Fibroblast of lung (primary cell): ENCODE results near the gene HGFAC. TPM values are rescaled to one million over a fixed set of nuclear protein-coding genes. Genes with fewer than 3 reads are reported as not detected.
"Not testable (repeated sequence)": the region's sequence is repeated elsewhere in the genome, so short reads cannot be mapped to it uniquely, and the experiment has no call there.

Source experiments
- DNase-seq, 2 donors: peaks; one replicate each; pipeline versions ENCODE4 v3.0.0 to v3.0.0-alpha.2; 2010; ENCODE audit warnings: low read depth in 2 of 2
- H2AFZ ChIP-seq: 2 replicates; pipeline ENCODE4 v1.5.1; 2012; ENCODE audit warnings: low read length, control low read depth, inconsistent platforms
- H3K27ac ChIP-seq: 2 replicates; pipeline ENCODE4 v1.5.1; 2011; ENCODE audit warnings: low read length, control low read depth; ENCODE audit not compliant: insufficient read depth
- H3K27me3 ChIP-seq: 2 replicates; pipeline ENCODE4 v1.5.1; 2011; ENCODE audit warnings: mild to moderate bottlenecking, low read length; ENCODE audit not compliant: control insufficient read depth, insufficient read depth
- H3K36me3 ChIP-seq: 2 replicates; pipeline ENCODE4 v1.5.1; 2011; ENCODE audit warnings: low read length; ENCODE audit not compliant: control insufficient read depth, insufficient read depth
- H3K4me1 ChIP-seq: 2 replicates; pipeline ENCODE4 v1.5.1; 2011; ENCODE audit warnings: low read length; ENCODE audit not compliant: control insufficient read depth, insufficient read depth; ENCODE audit errors: extremely low read depth
- H3K4me2 ChIP-seq: 2 replicates; pipeline ENCODE4 v1.5.1; 2011; ENCODE audit warnings: low read length, control low read depth; ENCODE audit not compliant: insufficient read depth; ENCODE audit errors: extremely low read depth
- H3K4me3 ChIP-seq, 4 experiments: fragments of 200-600 bp in 1 of 4; sonication (generic) in 1 of 4; replicated peaks in 1 of 4; 2 replicates each; pipeline ENCODE4 v1.5.1; 2011 to 2016; ENCODE audit warnings: low read length in 4 of 4, low read depth in 3 of 4, mild to moderate bottlenecking in 3 of 4, control low read depth in 2 of 4, inconsistent platforms in 1 of 4, mixed read lengths in 1 of 4; ENCODE audit not compliant: insufficient read depth in 1 of 4; ENCODE audit errors: control extremely low read depth in 1 of 4
- H3K79me2 ChIP-seq: 2 replicates; pipeline ENCODE4 v1.5.1; 2012; ENCODE audit warnings: mild to moderate bottlenecking, low read length, inconsistent platforms; ENCODE audit not compliant: control insufficient read depth, insufficient read depth
- H3K9ac ChIP-seq: 2 replicates; pipeline ENCODE4 v1.5.1; 2011; ENCODE audit warnings: mild to moderate bottlenecking, low read length, control low read depth; ENCODE audit not compliant: insufficient read depth
- H3K9me3 ChIP-seq: 2 replicates; pipeline ENCODE4 v1.5.1; 2012; ENCODE audit warnings: low read depth, low read length; ENCODE audit not compliant: control insufficient read depth, insufficient read depth
- H4K20me1 ChIP-seq: 2 replicates; pipeline ENCODE4 v1.5.1; 2011; ENCODE audit warnings: low read length; ENCODE audit not compliant: control insufficient read depth, insufficient read depth; ENCODE audit errors: extremely low read depth
- EZH2 ChIP-seq: IDR thresholded peaks from 2 replicates; pipeline ENCODE4 v1.5.1; 2012; ENCODE audit warnings: low read length, control low read depth, mild to moderate bottlenecking; ENCODE audit errors: missing control alignments
- polyA plus RNA-seq, 2 donors: library from polyadenylated mRNA; depleted of rRNA in 1 of 2; stranded (reverse) in 1 of 2; unstranded in 1 of 2; fragments of >200 nt; gene quantifications; 2 replicates each; pipeline ENCODE4 v1.2.1, GENCODE V29; 2011 to 2012; ENCODE audit warnings: missing spikeins in 1 of 2
- total RNA-seq: library from RNA; depleted of rRNA; stranded (reverse); fragments of >200 nt; gene quantifications from 2 replicates; pipeline ENCODE4 v1.2.1, GENCODE V29; 2014
- TF ChIP-seq, protein P1 (sequence below), 2 donors: IDR thresholded peaks in 1 of 2; conservative IDR thresholded peaks in 1 of 2; 1 replicate in 1 of 2; 2 replicates in 1 of 2; pipeline ENCODE4 v1.5.1; 2011 to 2012; ENCODE audit warnings: low read length in 2 of 2, control low read depth in 1 of 2, inconsistent platforms in 1 of 2, low read depth in 1 of 2, mild to moderate bottlenecking in 1 of 2

Gene HGFAC
- total and polyA plus RNA-seq, 2 donors (not counting 1 experiment from before 2014, with no cell fraction given): 0.33 TPM; not detected in 1

DNA sequence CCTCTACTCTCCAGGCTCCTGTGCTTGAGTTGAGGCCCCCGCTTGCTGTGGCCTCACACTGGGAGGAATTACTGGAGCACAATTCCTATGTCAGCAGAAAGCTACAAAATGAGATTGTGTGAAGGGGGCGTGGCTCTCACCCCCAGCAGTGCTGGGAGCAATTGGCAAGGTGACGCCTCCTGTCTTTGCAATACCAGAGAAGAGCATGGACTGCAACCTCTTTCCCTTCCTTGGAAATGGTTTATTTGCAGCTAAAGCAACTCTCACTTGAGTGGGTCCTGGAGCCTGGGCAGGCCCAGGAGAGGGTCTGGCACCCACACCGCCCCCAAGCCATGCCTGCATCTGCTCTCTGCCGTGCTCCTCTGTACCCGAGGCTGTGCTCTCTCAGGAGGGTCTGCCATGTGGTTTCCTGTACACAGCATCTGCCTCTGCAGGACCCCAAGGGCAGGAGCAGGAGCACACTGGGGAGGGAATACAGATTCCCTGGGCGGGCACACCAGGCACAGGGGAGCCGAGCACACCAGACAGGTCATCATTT, 32.9 kb upstream of the HGFAC start:
- Histone ChIP-seq H3K4me2 (no peak overlapping the region), H2AFZ (no peak overlapping the region), H4K20me1 (no peaks in the 10 kb centered on the region), H3K9ac (no peak overlapping the region), H3K27ac (no peak overlapping the region), H3K4me3 (no peak overlapping the region), H3K27me3 (no peaks in the 10 kb centered on the region), H3K9me3 (no peaks in the 10 kb centered on the region), H3K79me2 (no peaks in the 10 kb centered on the region), H3K36me3 (no peaks in the 10 kb centered on the region), H3K4me1 (no peaks in the 10 kb centered on the region)
- TF ChIP-seq EZH2: no peak
- TF ChIP-seq, protein P1, sequence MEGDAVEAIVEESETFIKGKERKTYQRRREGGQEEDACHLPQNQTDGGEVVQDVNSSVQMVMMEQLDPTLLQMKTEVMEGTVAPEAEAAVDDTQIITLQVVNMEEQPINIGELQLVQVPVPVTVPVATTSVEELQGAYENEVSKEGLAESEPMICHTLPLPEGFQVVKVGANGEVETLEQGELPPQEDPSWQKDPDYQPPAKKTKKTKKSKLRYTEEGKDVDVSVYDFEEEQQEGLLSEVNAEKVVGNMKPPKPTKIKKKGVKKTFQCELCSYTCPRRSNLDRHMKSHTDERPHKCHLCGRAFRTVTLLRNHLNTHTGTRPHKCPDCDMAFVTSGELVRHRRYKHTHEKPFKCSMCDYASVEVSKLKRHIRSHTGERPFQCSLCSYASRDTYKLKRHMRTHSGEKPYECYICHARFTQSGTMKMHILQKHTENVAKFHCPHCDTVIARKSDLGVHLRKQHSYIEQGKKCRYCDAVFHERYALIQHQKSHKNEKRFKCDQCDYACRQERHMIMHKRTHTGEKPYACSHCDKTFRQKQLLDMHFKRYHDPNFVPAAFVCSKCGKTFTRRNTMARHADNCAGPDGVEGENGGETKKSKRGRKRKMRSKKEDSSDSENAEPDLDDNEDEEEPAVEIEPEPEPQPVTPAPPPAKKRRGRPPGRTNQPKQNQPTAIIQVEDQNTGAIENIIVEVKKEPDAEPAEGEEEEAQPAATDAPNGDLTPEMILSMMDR (conservative IDR thresholded peaks at IDR 0.05 in 1 of 2, IDR thresholded peaks at IDR 0.05 in 1 of 2; ENCODE audit: low read depth in 1 of 2, low read length in 2 of 2): no peak
- DNase-seq: no peak

DNA sequence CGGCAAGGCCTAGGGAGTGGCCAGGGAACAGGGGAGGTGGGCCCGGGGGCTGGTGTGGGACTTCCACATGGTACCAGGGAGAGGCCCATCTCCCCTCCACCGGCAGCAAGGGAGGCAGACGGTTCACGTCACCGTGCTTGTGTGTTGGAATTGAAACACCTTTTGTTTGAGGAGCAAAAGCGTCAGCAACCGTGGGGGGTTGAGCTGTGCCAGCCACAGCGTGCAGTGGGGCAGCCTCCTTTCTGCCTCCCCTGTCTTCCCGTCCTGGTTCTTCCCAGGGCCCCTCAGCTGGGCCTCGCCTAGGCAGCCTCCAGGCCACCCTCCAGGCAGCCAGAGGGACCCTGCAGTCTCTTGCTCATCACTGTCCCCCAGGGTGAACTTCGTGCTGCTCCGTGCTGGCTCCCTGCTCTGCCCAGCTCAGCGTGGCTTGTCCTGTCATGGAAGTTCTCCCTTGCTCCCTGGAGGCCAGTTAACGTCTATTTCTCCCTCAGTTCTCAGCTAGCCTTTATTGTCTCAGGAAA, 32.1 kb upstream of the HGFAC start:
- no peaks in the 10 kb centered on the region for H3K9me3 ChIP-seq
- no peak overlapping the region for H3K9ac ChIP-seq
- no peaks in the 10 kb centered on the region for H3K4me1 ChIP-seq
- no peak overlapping the region for H2AFZ ChIP-seq
- no peaks in the 10 kb centered on the region for H3K36me3 ChIP-seq
- no peak overlapping the region for H3K27ac ChIP-seq
- no peak for TF ChIP-seq EZH2
- TF ChIP-seq, protein P1 (conservative IDR thresholded peaks at IDR 0.05 in 1 of 2, IDR thresholded peaks at IDR 0.05 in 1 of 2; ENCODE audit: low read depth in 1 of 2, low read length in 2 of 2): no peak
- H3K79me2 ChIP-seq: no peaks in the 10 kb centered on the region
- H3K27me3 ChIP-seq: no peaks in the 10 kb centered on the region
- no peak for DNase-seq
- H4K20me1 ChIP-seq: no peaks in the 10 kb centered on the region
- no peak overlapping the region for H3K4me2 ChIP-seq
- H3K4me3 ChIP-seq: no peak overlapping the region

DNA sequence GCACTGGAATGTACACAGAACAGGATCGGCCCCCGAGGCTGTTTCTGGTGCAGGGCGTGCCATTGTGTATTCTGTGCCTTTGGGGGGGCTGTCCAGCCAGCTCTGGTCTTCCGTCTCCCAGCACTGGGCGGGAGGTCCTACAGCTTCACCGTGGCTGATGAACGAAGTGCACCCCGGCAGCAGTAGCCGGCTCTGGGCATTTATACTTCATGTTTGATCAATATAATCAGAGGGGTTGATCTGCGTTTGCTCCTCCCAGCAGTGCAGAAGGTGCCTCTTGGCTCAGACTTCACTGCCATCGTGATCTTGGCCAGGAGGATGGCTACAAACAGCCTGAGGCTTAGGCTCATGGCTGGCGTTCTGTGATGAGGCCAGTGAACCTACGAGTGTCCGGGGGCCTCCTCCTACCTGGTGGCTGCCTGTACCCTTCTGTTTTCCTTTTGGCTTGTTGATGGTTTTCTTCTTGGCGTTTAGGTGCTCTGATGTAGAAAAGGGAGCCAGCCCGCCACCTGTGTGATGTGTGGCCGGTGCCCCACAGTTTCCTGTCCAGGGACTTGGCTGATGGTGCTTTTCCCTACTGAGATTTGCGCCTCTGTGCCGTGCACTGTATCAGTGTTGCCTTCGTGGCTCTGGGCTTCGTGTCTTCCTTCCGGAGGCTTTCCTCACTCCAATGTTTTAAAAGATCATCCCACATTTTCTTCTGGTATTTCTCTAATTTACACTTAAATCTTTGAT, 31.2 kb upstream of the HGFAC start:
- Histone ChIP-seq H3K27me3 (no peaks in the 10 kb centered on the region), H3K4me3 (no peak overlapping the region), H3K9ac (no peak overlapping the region), H3K36me3 (no peaks in the 10 kb centered on the region), H4K20me1 (no peaks in the 10 kb centered on the region), H3K9me3 (no peaks in the 10 kb centered on the region), H3K4me1 (no peaks in the 10 kb centered on the region), H3K79me2 (no peaks in the 10 kb centered on the region), H3K27ac (no peak overlapping the region), H3K4me2 (no peak overlapping the region), H2AFZ (no peak overlapping the region)
- TF ChIP-seq EZH2: no peak
- TF ChIP-seq, protein P1 (conservative IDR thresholded peaks at IDR 0.05 in 1 of 2, IDR thresholded peaks at IDR 0.05 in 1 of 2; ENCODE audit: low read depth in 1 of 2, low read length in 2 of 2): no peak
- DNase-seq: no peak

DNA sequence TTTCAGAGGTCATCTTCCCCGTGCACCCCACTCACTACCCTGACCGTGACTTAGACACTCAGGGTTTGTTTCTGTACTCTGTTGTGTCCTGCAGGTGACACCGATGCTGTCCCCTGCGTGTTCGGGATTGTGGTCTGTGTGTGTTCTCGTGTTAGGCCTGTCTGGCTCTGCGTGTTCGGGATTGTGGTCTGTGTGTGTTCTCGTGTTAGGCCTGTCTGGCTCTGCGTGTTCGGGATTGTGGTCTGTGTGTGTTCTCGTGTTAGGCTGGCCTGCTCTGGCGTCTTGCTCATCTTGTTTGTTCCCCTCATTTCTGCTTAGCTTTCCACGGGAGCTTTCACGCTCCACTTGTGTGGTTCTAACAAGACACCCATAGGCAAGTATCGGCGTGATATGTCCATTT, 30.6 kb upstream of the HGFAC start:
- H4K20me1 ChIP-seq, H3K36me3 ChIP-seq, H3K9ac ChIP-seq, H3K4me3 ChIP-seq, DNase-seq, H2AFZ ChIP-seq, H3K79me2 ChIP-seq, H3K4me2 ChIP-seq, H3K4me1 ChIP-seq, H3K27me3 ChIP-seq, H3K9me3 ChIP-seq, H3K27ac ChIP-seq: not testable (repeated sequence)
